ENCODE results near the gene EIF4B.

DNA sequence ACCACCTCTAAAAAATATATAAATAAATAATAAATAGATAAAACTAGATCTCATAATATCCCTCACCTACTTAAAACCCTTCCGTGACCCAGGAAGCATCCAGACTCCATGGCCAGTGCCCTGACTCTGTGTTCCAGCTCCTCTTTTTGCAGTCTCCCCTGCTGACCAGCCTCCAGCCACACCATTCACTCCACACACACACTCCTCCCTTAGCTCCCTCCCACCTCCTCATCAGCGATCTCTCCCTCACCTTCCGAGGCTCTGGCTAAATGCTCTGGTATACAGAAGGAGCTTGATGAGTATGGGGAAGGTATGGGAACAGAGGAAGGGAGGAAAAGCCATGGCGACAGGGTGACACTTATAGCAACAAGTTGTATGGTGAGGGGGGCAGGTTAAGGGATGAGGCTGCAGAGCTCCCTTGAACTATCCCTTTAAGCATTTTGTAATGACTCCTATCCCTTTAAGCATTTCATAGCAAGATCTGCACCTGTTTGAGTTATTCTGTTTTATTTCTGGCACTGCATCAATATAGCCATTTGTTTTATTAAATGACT, 26.1 kb upstream of the EIF4B start:
- TF ChIP-seq, protein P1, sequence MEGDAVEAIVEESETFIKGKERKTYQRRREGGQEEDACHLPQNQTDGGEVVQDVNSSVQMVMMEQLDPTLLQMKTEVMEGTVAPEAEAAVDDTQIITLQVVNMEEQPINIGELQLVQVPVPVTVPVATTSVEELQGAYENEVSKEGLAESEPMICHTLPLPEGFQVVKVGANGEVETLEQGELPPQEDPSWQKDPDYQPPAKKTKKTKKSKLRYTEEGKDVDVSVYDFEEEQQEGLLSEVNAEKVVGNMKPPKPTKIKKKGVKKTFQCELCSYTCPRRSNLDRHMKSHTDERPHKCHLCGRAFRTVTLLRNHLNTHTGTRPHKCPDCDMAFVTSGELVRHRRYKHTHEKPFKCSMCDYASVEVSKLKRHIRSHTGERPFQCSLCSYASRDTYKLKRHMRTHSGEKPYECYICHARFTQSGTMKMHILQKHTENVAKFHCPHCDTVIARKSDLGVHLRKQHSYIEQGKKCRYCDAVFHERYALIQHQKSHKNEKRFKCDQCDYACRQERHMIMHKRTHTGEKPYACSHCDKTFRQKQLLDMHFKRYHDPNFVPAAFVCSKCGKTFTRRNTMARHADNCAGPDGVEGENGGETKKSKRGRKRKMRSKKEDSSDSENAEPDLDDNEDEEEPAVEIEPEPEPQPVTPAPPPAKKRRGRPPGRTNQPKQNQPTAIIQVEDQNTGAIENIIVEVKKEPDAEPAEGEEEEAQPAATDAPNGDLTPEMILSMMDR (IDR thresholded peaks at IDR 0.05), result no peak
- TF ChIP-seq EP300 (IDR thresholded peaks at IDR 0.05), result no peak

Data from tibial nerve (tissue), 4 donors.